CD14-positive monocyte (primary cell): ENCODE results near the gene TTBK1. TPM values are rescaled to one million over a fixed set of nuclear protein-coding genes. Genes with fewer than 3 reads are reported as not detected.

ENCODE experiments used
- DNase-seq, 3 donors: peaks; one replicate each; pipeline ENCODE4 v3.0.0-alpha.2; 2011 to 2022
- H2AFZ ChIP-seq: 2 replicates; pipeline ENCODE4 v1.6.0; 2012; ENCODE audit warnings: mild to moderate bottlenecking, low read depth, low read length, inconsistent platforms; ENCODE audit not compliant: insufficient read depth, poor library complexity, severe bottlenecking
- H3K27ac ChIP-seq, 2 donors: 1 replicate in 1 of 2; 2 replicates in 1 of 2; pipeline ENCODE4 v1.5.1; 2012 to 2013; ENCODE audit warnings: low read length in 2 of 2, control low read depth in 1 of 2, inconsistent platforms in 1 of 2, low read depth in 1 of 2, mild to moderate bottlenecking in 1 of 2
- H3K27me3 ChIP-seq, 2 donors: one replicate each; pipeline versions ENCODE4 v1.6.0 to v1.6.1; 2011 to 2013; ENCODE audit warnings: low read length in 2 of 2; ENCODE audit not compliant: control insufficient read depth in 2 of 2, insufficient read depth in 2 of 2
- H3K36me3 ChIP-seq, 2 donors: replicated peaks in 1 of 2; 1 replicate in 1 of 2; 2 replicates in 1 of 2; pipeline versions ENCODE4 v1.5.1 to v1.6.1; 2012 to 2013; ENCODE audit warnings: low read length in 2 of 2, control low read depth in 1 of 2, inconsistent platforms in 1 of 2, mild to moderate bottlenecking in 1 of 2; ENCODE audit not compliant: insufficient read depth in 2 of 2, control insufficient read depth in 1 of 2
- H3K4me1 ChIP-seq, 2 donors: 1 replicate in 1 of 2; 2 replicates in 1 of 2; pipeline versions ENCODE4 v1.5.1 to v1.6.1; 2012 to 2013; ENCODE audit warnings: low read length in 2 of 2, control low read depth in 1 of 2, inconsistent platforms in 1 of 2, mild to moderate bottlenecking in 1 of 2, moderate library complexity in 1 of 2; ENCODE audit not compliant: insufficient read depth in 2 of 2, control insufficient read depth in 1 of 2
- H3K4me2 ChIP-seq: replicated peaks from 2 replicates; pipeline ENCODE3; 2012; ENCODE audit warnings: low read length, moderate library complexity, mild to moderate bottlenecking; ENCODE audit not compliant: poor library complexity, severe bottlenecking; ENCODE audit errors: extremely low read depth
- H3K4me3 ChIP-seq, 3 experiments: fragments of 200-600 bp in 1 of 3; sonication (generic) in 1 of 3; replicated peaks in 1 of 3; 1 replicate in 2 of 3; 2 replicates in 1 of 3; pipeline ENCODE4 v1.5.1; 2011 to 2013; ENCODE audit warnings: low read length in 3 of 3, mild to moderate bottlenecking in 3 of 3, control low read depth in 2 of 3, low read depth in 2 of 3, inconsistent platforms in 1 of 3, moderate library complexity in 1 of 3
- H3K79me2 ChIP-seq: 2 replicates; pipeline ENCODE4 v1.6.0; 2012; ENCODE audit warnings: mild to moderate bottlenecking, control low read depth, inconsistent platforms, low read length, moderate library complexity; ENCODE audit not compliant: insufficient read depth
- H3K9ac ChIP-seq: 2 replicates; pipeline ENCODE4 v1.6.0; 2017; ENCODE audit warnings: low read length, mild to moderate bottlenecking; ENCODE audit not compliant: insufficient read depth, poor library complexity, severe bottlenecking
- H3K9me3 ChIP-seq, 2 donors: replicated peaks in 1 of 2; 1 replicate in 1 of 2; 2 replicates in 1 of 2; pipeline versions ENCODE4 v1.5.1 to v1.6.1; 2012 to 2013; ENCODE audit warnings: low read length in 2 of 2, control low read depth in 1 of 2; ENCODE audit not compliant: control insufficient read depth in 1 of 2, insufficient read depth in 1 of 2
- H4K20me1 ChIP-seq: 2 replicates; pipeline ENCODE4 v1.6.0; 2012; ENCODE audit warnings: mild to moderate bottlenecking, low read length, control low read depth, moderate library complexity; ENCODE audit not compliant: insufficient read depth
- H3K27ac Mint-ChIP-seq, 7 donors: one replicate each; pipeline ENCODE4 v1.8.0; 2020; ENCODE audit warnings: mild to moderate bottlenecking in 7 of 7, mixed read lengths in 7 of 7, moderate library complexity in 6 of 7, inconsistent platforms in 2 of 7
- H3K27me3 Mint-ChIP-seq, 3 donors: one replicate each; pipeline ENCODE4 v1.8.0; 2021 to 2022; ENCODE audit warnings: low read depth in 3 of 3, mild to moderate bottlenecking in 3 of 3, mixed read lengths in 3 of 3, moderate library complexity in 3 of 3, inconsistent platforms in 1 of 3
- H3K36me3 Mint-ChIP-seq, 2 donors: one replicate each; pipeline ENCODE4 v1.8.0; 2020; ENCODE audit warnings: mixed read lengths in 2 of 2, inconsistent platforms in 1 of 2, mild to moderate bottlenecking in 1 of 2
- H3K4me1 Mint-ChIP-seq: one replicate; pipeline ENCODE4 v1.8.0; 2020; ENCODE audit warnings: mild to moderate bottlenecking, mixed read lengths
- H3K4me3 Mint-ChIP-seq, 2 donors: one replicate each; pipeline ENCODE4 v1.8.0; 2020; ENCODE audit warnings: mild to moderate bottlenecking in 2 of 2, mixed read lengths in 2 of 2, moderate library complexity in 1 of 2
- H3K9me3 Mint-ChIP-seq, 7 donors: one replicate each; pipeline ENCODE4 v1.8.0; 2020 to 2022; ENCODE audit warnings: mixed read lengths in 7 of 7, mild to moderate bottlenecking in 6 of 7, moderate library complexity in 6 of 7, inconsistent platforms in 2 of 7
- CTCF ChIP-seq: fragments of 200-600 bp; IDR thresholded peaks from one replicate; pipeline ENCODE4 v1.8.0; 2022; ENCODE audit warnings: antibody characterized with exemption, mild to moderate bottlenecking
- WGBS: methylation state at CpG from one replicate; pipeline ENCODE4 v1.1.5; 2013; ENCODE audit warnings: missing lambda C conversion rate; ENCODE audit not compliant: insufficient coverage; 5-methylcytosine and 5-hydroxymethylcytosine counted together
- intact Hi-C, 2 donors: fragments of 100-400 bp; cut with micrococcal nuclease; formaldehyde crosslinking; loops; one replicate each; pipeline versions ENCODE4 v1.15.0 to v1.15.1; 2023
- polyA plus RNA-seq, 3 donors: library from polyadenylated mRNA; depleted of rRNA in 1 of 3; unstranded in 2 of 3; stranded (reverse) in 1 of 3; fragments of 300-500 nt in 2 of 3; fragments of >200 nt in 1 of 3; fragmentation: Illumina TruSeq in 2 of 3; gene quantifications; 1 replicate in 2 of 3; 2 replicates in 1 of 3; pipeline ENCODE4 v1.2.3, GENCODE V29; 2012 to 2021

Gene TTBK1
- polyA plus RNA-seq, 3 donors, result not detected

- no peak for TF ChIP-seq CTCF
- WGBS, result 93% methylated on average over 8 of the region's 12 CpGs
- Mint-ChIP-seq H3K4me3 (no peak overlapping the region), H3K9me3 (no peaks in the 10 kb centered on the region), H3K36me3 (no peaks in the 10 kb centered on the region), H3K27me3 (peaks cover 18 to 23% (median 22%) of the 10 kb centered on the region in 3 donors), H3K4me1 (no peaks in the 10 kb centered on the region), H3K27ac (peak overlapping the region in 1 of 7 donors; percentile 66)
- DNase-seq, result no peak
- H2AFZ ChIP-seq, result no peak overlapping the region
- H3K9me3 ChIP-seq, result no peaks in the 10 kb centered on the region
- H3K36me3 ChIP-seq, result no peaks in the 10 kb centered on the region
- H3K27me3 ChIP-seq, result peaks cover 0 to 9% of the 10 kb centered on the region in 2 donors
- no peaks in the 10 kb centered on the region for H3K79me2 ChIP-seq
- no peak overlapping the region for H3K27ac ChIP-seq
- H4K20me1 ChIP-seq, result no peaks in the 10 kb centered on the region
- intact Hi-C loops, result no loop called here
- no peak overlapping the region for H3K4me2 ChIP-seq
- no peaks in the 10 kb centered on the region for H3K4me1 ChIP-seq
- no peak overlapping the region for H3K4me3 ChIP-seq
- H3K9ac ChIP-seq, result no peak overlapping the region
Measured at GRCh38 chr6:43257367-43258145, 14.3 kb downstream of the TTBK1 start.

GRCh38 chr6:43258180-43258579, 14.9 kb downstream of the TTBK1 start:
- H3K27ac ChIP-seq, result no peak overlapping the region
- peaks cover 14 to 22% (median 17%) of the 10 kb centered on the region in 3 donors for H3K27me3 Mint-ChIP-seq
- H3K4me2 ChIP-seq, result no peak overlapping the region
- no peak overlapping the region for H2AFZ ChIP-seq
- H3K9me3 Mint-ChIP-seq, result no peaks in the 10 kb centered on the region
- peaks cover 0 to 2% of the 10 kb centered on the region in 2 donors for H3K27me3 ChIP-seq
- TF ChIP-seq CTCF, result no peak
- H3K27ac Mint-ChIP-seq, result peak overlapping the region in 1 of 7 donors; percentile 66
- H3K36me3 ChIP-seq, result no peaks in the 10 kb centered on the region
- no peaks in the 10 kb centered on the region for H3K4me1 ChIP-seq
- H3K79me2 ChIP-seq, result no peaks in the 10 kb centered on the region
- DNase-seq, result no peak
- no peaks in the 10 kb centered on the region for H3K36me3 Mint-ChIP-seq
- no peaks in the 10 kb centered on the region for H3K9me3 ChIP-seq
- no peak overlapping the region for H3K4me3 Mint-ChIP-seq
- intact Hi-C loops, result no loop called here
- H3K4me3 ChIP-seq, result no peak overlapping the region
- H3K4me1 Mint-ChIP-seq, result no peaks in the 10 kb centered on the region
- no peak overlapping the region for H3K9ac ChIP-seq
- no peaks in the 10 kb centered on the region for H4K20me1 ChIP-seq
- 100% methylated on average over 1 of the region's 4 CpGs for WGBS
